H1 (cell line): ENCODE measurements around the gene ENTPD6. TPM values are rescaled to one million over a fixed set of nuclear protein-coding genes. Genes with fewer than 3 reads are reported as not detected.

Source experiments
- CTCF ChIA-PET: fragments of 300-600 bp; sonication (Branson Sonifier 250); formaldehyde crosslinking; loops from one replicate; lab custom pipeline; 2021; ENCODE audit not compliant: partially characterized antibody; lab: Charles Lee
- POLR2A ChIA-PET: fragments of 300-600 bp; sonication (Branson Sonifier 250); formaldehyde crosslinking; loops from one replicate; lab custom pipeline; 2021; ENCODE audit warnings: inconsistent platforms; ENCODE audit not compliant: partially characterized antibody; lab: Charles Lee
- DNase-seq, 2 experiments: peaks; one replicate each; pipeline versions ENCODE4 v3.0.0 to v3.0.0-alpha.2; 2010 to 2022; ENCODE audit warnings: low spot score in 2 of 2, low read depth in 1 of 2, mixed read lengths in 1 of 2
- FAIRE-seq: peaks from 2 replicates; lab custom pipeline; 2011; peaks lifted over from hg19 to GRCh38; lab: Jason Lieb, UNC
- H2AFZ ChIP-seq: 2 replicates; pipeline ENCODE4 v1.8.1; 2012; ENCODE audit warnings: low read length, inconsistent platforms
- H2AK5ac ChIP-seq: 2 replicates; pipeline ENCODE4 v1.6.1; 2013; ENCODE audit warnings: low read depth, low read length
- H2BK120ac ChIP-seq: replicated peaks from 2 replicates; pipeline ENCODE3; 2013; ENCODE audit warnings: low read depth, low read length, inconsistent platforms
- H2BK12ac ChIP-seq: 2 replicates; pipeline ENCODE4 v1.6.1; 2013; ENCODE audit warnings: low read depth, low read length
- H2BK15ac ChIP-seq: 2 replicates; pipeline ENCODE4 v1.6.1; 2013; ENCODE audit warnings: low read length
- H2BK20ac ChIP-seq: 2 replicates; pipeline ENCODE4 v1.6.1; 2013; ENCODE audit warnings: low read length
- H2BK5ac ChIP-seq: 2 replicates; pipeline ENCODE4 v1.6.1; 2013; ENCODE audit warnings: low read depth, low read length
- H3K14ac ChIP-seq: 2 replicates; pipeline ENCODE4 v1.6.1; 2013; ENCODE audit warnings: inconsistent platforms; ENCODE audit not compliant: insufficient read length
- H3K18ac ChIP-seq: 2 replicates; pipeline ENCODE4 v1.6.1; 2013; ENCODE audit warnings: low read length; ENCODE audit errors: extremely low read depth
- H3K23ac ChIP-seq: 2 replicates; pipeline ENCODE4 v1.6.1; 2013; ENCODE audit warnings: inconsistent platforms; ENCODE audit not compliant: insufficient read length
- H3K23me2 ChIP-seq: 2 replicates; pipeline ENCODE4 v1.6.1; 2013; ENCODE audit warnings: low read depth, low read length
- H3K27ac ChIP-seq: 2 replicates; pipeline ENCODE4 v1.6.1; 2011; ENCODE audit warnings: low read depth, low read length, inconsistent platforms
- H3K27me3 ChIP-seq, 4 experiments: replicated peaks in 1 of 4; 1 replicate in 1 of 4; 2 replicates in 3 of 4; pipeline versions ENCODE4 v1.6.1 to v1.8.1; 2011 to 2013; ENCODE audit warnings: low read length in 3 of 4, mild to moderate bottlenecking in 3 of 4, inconsistent platforms in 2 of 4, mixed read lengths in 2 of 4, moderate library complexity in 1 of 4; ENCODE audit not compliant: control insufficient read depth in 3 of 4, insufficient read depth in 3 of 4; ENCODE audit errors: extremely low read depth in 1 of 4
- H3K36me3 ChIP-seq, 4 experiments: 2 replicates each; pipeline versions ENCODE4 v1.6.1 to v1.8.1; 2011 to 2013; ENCODE audit warnings: mild to moderate bottlenecking in 4 of 4, low read length in 3 of 4, moderate library complexity in 2 of 4, control low read depth in 1 of 4, inconsistent platforms in 1 of 4; ENCODE audit not compliant: insufficient read depth in 4 of 4, control insufficient read depth in 2 of 4
- H3K4ac ChIP-seq: replicated peaks from 2 replicates; pipeline ENCODE3; 2013; ENCODE audit warnings: low read length, low read depth, mixed read lengths, inconsistent platforms; ENCODE audit not compliant: insufficient read length
- H3K4me1 ChIP-seq, 4 experiments: replicated peaks in 1 of 4; 1 replicate in 1 of 4; 2 replicates in 3 of 4; pipeline versions ENCODE4 v1.6.1 to v1.8.1; 2011 to 2013; ENCODE audit warnings: low read length in 3 of 4, inconsistent platforms in 2 of 4, mixed read lengths in 1 of 4; ENCODE audit not compliant: insufficient read depth in 4 of 4, control insufficient read depth in 3 of 4
- H3K4me2 ChIP-seq, 2 experiments: 2 replicates each; pipeline versions ENCODE4 v1.6.1 to v1.8.1; 2011 to 2013; ENCODE audit warnings: low read depth in 2 of 2, low read length in 2 of 2, control low read depth in 1 of 2, inconsistent platforms in 1 of 2, mild to moderate bottlenecking in 1 of 2; ENCODE audit not compliant: insufficient read depth in 1 of 2
- H3K4me3 ChIP-seq, 4 experiments: fragments of 200-600, 300-600 bp in 1 of 4; sonication (generic), shearing (Covaris generic), sonication (Bioruptor Twin) in 1 of 4; 2 replicates each; pipeline versions ENCODE4 v1.5.1 to v1.8.1; 2011 to 2016; ENCODE audit warnings: low read length in 4 of 4, low read depth in 3 of 4, control low read depth in 2 of 4, inconsistent platforms in 2 of 4, mild to moderate bottlenecking in 2 of 4, mixed read lengths in 1 of 4, moderate library complexity in 1 of 4; ENCODE audit not compliant: insufficient read depth in 2 of 4; ENCODE audit errors: extremely low read depth in 1 of 4
- H3K56ac ChIP-seq: replicated peaks from 2 replicates; pipeline ENCODE3; 2013; ENCODE audit warnings: low read depth, mild to moderate bottlenecking, mixed read lengths, low read length, inconsistent platforms; ENCODE audit not compliant: insufficient read length
- H3K79me1 ChIP-seq: 2 replicates; pipeline ENCODE4 v1.6.1; 2013; ENCODE audit warnings: low read depth, low read length, control low read depth
- H3K79me2 ChIP-seq, 2 experiments: 2 replicates each; pipeline versions ENCODE4 v1.6.1 to v1.8.1; 2012 to 2013; ENCODE audit warnings: low read length in 2 of 2, mild to moderate bottlenecking in 2 of 2, inconsistent platforms in 1 of 2; ENCODE audit not compliant: insufficient read depth in 2 of 2, control insufficient read depth in 1 of 2
- H3K9ac ChIP-seq, 4 experiments: replicated peaks in 1 of 4; 1 replicate in 1 of 4; 2 replicates in 3 of 4; pipeline versions ENCODE4 v1.6.1 to v1.8.1; 2011 to 2013; ENCODE audit warnings: low read depth in 3 of 4, low read length in 3 of 4, control low read depth in 2 of 4, mild to moderate bottlenecking in 2 of 4, moderate library complexity in 2 of 4, inconsistent platforms in 1 of 4; ENCODE audit errors: extremely low read depth in 1 of 4
- H3K9me3 ChIP-seq, 2 experiments: 2 replicates each; pipeline versions ENCODE4 v1.6.1 to v1.8.1; 2012 to 2013; ENCODE audit warnings: mild to moderate bottlenecking in 2 of 2, moderate library complexity in 2 of 2, control low read depth in 1 of 2, inconsistent platforms in 1 of 2, low read depth in 1 of 2, low read length in 1 of 2, mixed read lengths in 1 of 2; ENCODE audit not compliant: insufficient read depth in 2 of 2
- H4K20me1 ChIP-seq, 2 experiments: replicated peaks in 1 of 2; 2 replicates each; pipeline versions ENCODE3 to v1.8.1; 2011 to 2013; ENCODE audit warnings: inconsistent platforms in 2 of 2, low read length in 2 of 2, mild to moderate bottlenecking in 1 of 2; ENCODE audit not compliant: insufficient read depth in 2 of 2, control insufficient read depth in 1 of 2
- H4K5ac ChIP-seq: 2 replicates; pipeline ENCODE4 v1.6.1; 2013; ENCODE audit warnings: low read length, low read depth, mixed read lengths, inconsistent platforms; ENCODE audit not compliant: insufficient read length
- H4K8ac ChIP-seq: 2 replicates; pipeline ENCODE4 v1.8.0; 2013; ENCODE audit warnings: mild to moderate bottlenecking, moderate library complexity, low read length, inconsistent platforms; ENCODE audit not compliant: insufficient read depth; ENCODE audit errors: extremely low read depth
- H4K91ac ChIP-seq: replicated peaks from 2 replicates; pipeline ENCODE3; 2013; ENCODE audit warnings: low read length, mixed read lengths, inconsistent platforms; ENCODE audit not compliant: insufficient read length
- CBX5 ChIP-seq: fragments of 300-800, 300-1000 bp; sonication (generic); IDR thresholded peaks from 2 replicates; pipeline ENCODE4 v1.7.1; 2016; ENCODE audit warnings: antibody characterized with exemption, low read length, low read depth
- CHD2 ChIP-seq: IDR thresholded peaks from 2 replicates; pipeline ENCODE4 v1.6.1; 2012; ENCODE audit warnings: low read length, improper control_type of control experiment
- HDAC2 ChIP-seq, 2 experiments: fragments of 300-600 bp in 1 of 2; sonication (generic) in 1 of 2; IDR thresholded peaks; 2 replicates each; pipeline ENCODE4 v1.6.1; 2011 to 2012; ENCODE audit warnings: low read depth in 2 of 2, low read length in 2 of 2, mild to moderate bottlenecking in 2 of 2, moderate library complexity in 2 of 2, borderline replicate concordance in 1 of 2, inconsistent platforms in 1 of 2
- JUND ChIP-seq: IDR thresholded peaks from 2 replicates; pipeline ENCODE4 v1.6.1; 2011; ENCODE audit warnings: mild to moderate bottlenecking, improper control_type of control experiment, low read length
- PHF8 ChIP-seq: fragments of 200-600 bp; sonication (generic); conservative IDR thresholded peaks from 2 replicates; pipeline ENCODE4 v1.7.1; 2012; ENCODE audit warnings: low read depth, mild to moderate bottlenecking, inconsistent platforms, low read length, moderate library complexity
- TEAD4 ChIP-seq: IDR thresholded peaks from 2 replicates; pipeline ENCODE4 v1.6.1; 2012; ENCODE audit warnings: low read depth, low read length, inconsistent platforms, mixed read lengths
- WGBS, 2 experiments: shearing (Covaris generic) in 1 of 2; methylation state at CpG; one replicate each; pipeline versions ENCODE4 v1.1.6 to v1.1.7; 2013 to 2015; ENCODE audit warnings: low lambda C conversion rate in 2 of 2, mixed read lengths in 2 of 2, inconsistent platforms in 1 of 2, low coverage in 1 of 2, missing lambda C conversion rate in 1 of 2; ENCODE audit not compliant: insufficient replicate concordance in 2 of 2, insufficient coverage in 1 of 2, insufficient read length in 1 of 2; ENCODE audit errors: extremely low coverage in 1 of 2, missing lambda C conversion rate in 1 of 2; 5-methylcytosine and 5-hydroxymethylcytosine counted together
- polyA plus RNA-seq, 7 experiments: library from polyadenylated mRNA; depleted of rRNA in 3 of 7; stranded (reverse) in 5 of 7; unstranded in 2 of 7; fragments of >200 nt in 5 of 7; fragments of 200-250 nt in 2 of 7; gene quantifications; 1 replicate in 5 of 7; 2 replicates in 1 of 7; 4 replicates in 1 of 7; pipeline versions ENCODE4 v1.2.1 to v1.2.3, GENCODE V29; 2011 to 2013; ENCODE audit warnings: missing spikeins in 2 of 7, mixed read lengths in 2 of 7
- total RNA-seq: library from RNA; stranded (reverse); fragmentation: NEBNext Ultra II Directional; extraction: Animal tissue kit (Norgen Biotek cat#: 25700); gene quantifications from 2 replicates; pipeline ENCODE4 v1.2.1, GENCODE V29; 2021
- TF ChIP-seq, protein P1 (sequence below): IDR thresholded peaks from 2 replicates; pipeline ENCODE4 v1.6.1; 2012; ENCODE audit warnings: inconsistent platforms
- TF ChIP-seq, protein P2 (sequence below): IDR thresholded peaks from 2 replicates; pipeline ENCODE4 v1.6.1; 2012; ENCODE audit warnings: low read length, inconsistent platforms
- TF ChIP-seq, protein P3 (sequence below), 3 experiments: IDR thresholded peaks; 1 replicate in 2 of 3; 2 replicates in 1 of 3; pipeline versions ENCODE4 v1.5.1 to v1.6.1; 2011; ENCODE audit warnings: low read length in 3 of 3, mild to moderate bottlenecking in 3 of 3, inconsistent platforms in 2 of 3, low read depth in 1 of 3, moderate library complexity in 1 of 3; ENCODE audit not compliant: insufficient read depth in 1 of 3; ENCODE audit errors: control extremely low read depth in 1 of 3

Gene ENTPD6
- total and polyA plus RNA-seq, 2 of the 8 experiments (the other 6 are each of a cell fraction or from before 2014, with no cell fraction given), result 47.8 to 57.3 TPM

DNA sequence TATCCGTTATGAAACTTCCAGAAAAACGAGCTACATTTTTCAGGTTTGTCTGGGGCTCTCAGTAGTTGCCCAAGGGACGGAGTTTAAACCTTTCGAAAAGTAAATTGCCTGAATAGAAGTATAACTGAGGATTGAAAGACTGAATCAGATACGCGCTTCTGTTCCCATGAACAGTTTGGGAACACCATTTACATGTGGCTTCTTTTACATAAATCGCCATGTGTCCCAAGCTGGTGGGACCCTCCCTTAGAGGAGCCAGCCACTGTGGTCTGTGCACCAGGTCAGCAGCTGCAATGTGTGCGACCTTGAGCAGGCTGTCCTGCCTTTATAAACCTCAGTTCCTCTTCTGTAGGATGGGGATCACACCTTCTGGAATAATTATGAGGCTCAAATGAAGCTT is 11.0 kb downstream of the ENTPD6 start:
- WGBS, 2 experiments, result 92% methylated on average over 8 of the region's 8 CpGs; no CpG with 5 or more reads in 1 of the 2 experiments
- Histone ChIP-seq H3K14ac (no peak overlapping the region), H3K4me3 (no peak overlapping the region), H2AK5ac (no peak overlapping the region), H4K91ac (no peak overlapping the region), H4K8ac (no peak overlapping the region), H3K23ac (no peak overlapping the region), H2BK20ac (no peak overlapping the region), H3K4ac (no peak overlapping the region), H3K27me3 (no peaks in the 10 kb centered on the region), H3K27ac (no peak overlapping the region), H3K79me2 (peaks cover 0 to 6% of the 10 kb centered on the region in 2 experiments; a peak in 2 of 4 replicates), H3K79me1 (peaks cover 11% of the 10 kb centered on the region), H3K9me3 (no peaks in the 10 kb centered on the region), H4K20me1 (peaks cover 0 to 2% of the 10 kb centered on the region in 2 experiments), H2AFZ (no peak overlapping the region), H3K56ac (no peak overlapping the region), H2BK15ac (no peak overlapping the region), H3K23me2 (0 out of 2 replicates have a peak, but pooled peaks cover 2% of the 10 kb centered on the region), H4K5ac (no peak overlapping the region), H2BK120ac (no peak overlapping the region), H3K9ac (no peak overlapping the region), H2BK5ac (no peak overlapping the region), H3K36me3 (no peaks in the 10 kb centered on the region; a peak in 1 of 8 replicates), H2BK12ac (no peak overlapping the region), H3K4me1 (peaks cover 7 to 13% (median 11%) of the 10 kb centered on the region in 4 experiments), H3K4me2 (no peak overlapping the region), H3K18ac (no peak overlapping the region)
- POLR2A ChIA-PET, result no interaction called here
- CTCF ChIA-PET, result interaction anchor here (1.0 kb wide), 1 partner anchor 13 kb away, joined by 3 read pairs; no protein-coding TSS in a partner anchor
- no peak for FAIRE-seq
- DNase-seq, result no peak
- TF ChIP-seq, protein P1, sequence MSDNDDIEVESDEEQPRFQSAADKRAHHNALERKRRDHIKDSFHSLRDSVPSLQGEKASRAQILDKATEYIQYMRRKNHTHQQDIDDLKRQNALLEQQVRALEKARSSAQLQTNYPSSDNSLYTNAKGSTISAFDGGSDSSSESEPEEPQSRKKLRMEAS, result no peak
- TF ChIP-seq, protein P2, sequence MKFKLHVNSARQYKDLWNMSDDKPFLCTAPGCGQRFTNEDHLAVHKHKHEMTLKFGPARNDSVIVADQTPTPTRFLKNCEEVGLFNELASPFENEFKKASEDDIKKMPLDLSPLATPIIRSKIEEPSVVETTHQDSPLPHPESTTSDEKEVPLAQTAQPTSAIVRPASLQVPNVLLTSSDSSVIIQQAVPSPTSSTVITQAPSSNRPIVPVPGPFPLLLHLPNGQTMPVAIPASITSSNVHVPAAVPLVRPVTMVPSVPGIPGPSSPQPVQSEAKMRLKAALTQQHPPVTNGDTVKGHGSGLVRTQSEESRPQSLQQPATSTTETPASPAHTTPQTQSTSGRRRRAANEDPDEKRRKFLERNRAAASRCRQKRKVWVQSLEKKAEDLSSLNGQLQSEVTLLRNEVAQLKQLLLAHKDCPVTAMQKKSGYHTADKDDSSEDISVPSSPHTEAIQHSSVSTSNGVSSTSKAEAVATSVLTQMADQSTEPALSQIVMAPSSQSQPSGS, result no peak
- TF ChIP-seq CBX5 (no peak), HDAC2 (IDR thresholded peaks at IDR 0.05; ENCODE audit: borderline replicate concordance in 1 of 2, low read depth in 2 of 2, low read length in 2 of 2) (no peak), PHF8 (no peak), TEAD4 (no peak), CHD2 (no peak), JUND (no peak)
- TF ChIP-seq, protein P3, sequence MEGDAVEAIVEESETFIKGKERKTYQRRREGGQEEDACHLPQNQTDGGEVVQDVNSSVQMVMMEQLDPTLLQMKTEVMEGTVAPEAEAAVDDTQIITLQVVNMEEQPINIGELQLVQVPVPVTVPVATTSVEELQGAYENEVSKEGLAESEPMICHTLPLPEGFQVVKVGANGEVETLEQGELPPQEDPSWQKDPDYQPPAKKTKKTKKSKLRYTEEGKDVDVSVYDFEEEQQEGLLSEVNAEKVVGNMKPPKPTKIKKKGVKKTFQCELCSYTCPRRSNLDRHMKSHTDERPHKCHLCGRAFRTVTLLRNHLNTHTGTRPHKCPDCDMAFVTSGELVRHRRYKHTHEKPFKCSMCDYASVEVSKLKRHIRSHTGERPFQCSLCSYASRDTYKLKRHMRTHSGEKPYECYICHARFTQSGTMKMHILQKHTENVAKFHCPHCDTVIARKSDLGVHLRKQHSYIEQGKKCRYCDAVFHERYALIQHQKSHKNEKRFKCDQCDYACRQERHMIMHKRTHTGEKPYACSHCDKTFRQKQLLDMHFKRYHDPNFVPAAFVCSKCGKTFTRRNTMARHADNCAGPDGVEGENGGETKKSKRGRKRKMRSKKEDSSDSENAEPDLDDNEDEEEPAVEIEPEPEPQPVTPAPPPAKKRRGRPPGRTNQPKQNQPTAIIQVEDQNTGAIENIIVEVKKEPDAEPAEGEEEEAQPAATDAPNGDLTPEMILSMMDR (IDR thresholded peaks at IDR 0.05; ENCODE audit: control extremely low read depth in 1 of 3, insufficient read depth in 1 of 3, low read depth in 1 of 3, low read length in 3 of 3), result no peak
